HCT116 (cell line): ENCODE data around the gene APC2. TPM values are rescaled to one million over a fixed set of nuclear protein-coding genes. Genes with fewer than 3 reads are reported as not detected.

Experiments used
- ATAC-seq: fragments of 200-7000 bp; cut with Tn5 transposase; 2 replicates; pipeline ENCODE4 v1.9.1; 2020; ENCODE audit warnings: mild to moderate bottlenecking, moderate library complexity
- BruUV-seq: library from RNA; stranded (reverse); fragments of 400-500 nt; replicated peaks from 2 replicates; lab custom pipeline; 2021; lab: Mats Ljungman, UMichigan
- CTCF ChIA-PET: fragments of 300-600 bp; sonication (Branson Sonifier 250); formaldehyde crosslinking; loops from one replicate; lab custom pipeline; 2021; ENCODE audit warnings: antibody characterized with exemption; lab: Charles Lee
- POLR2A ChIA-PET: fragments of 300-600, 350-600 bp; sonication (Branson Sonifier 250); formaldehyde crosslinking; loops from one replicate; lab custom pipeline; 2021; ENCODE audit warnings: antibody characterized with exemption; lab: Charles Lee
- RAD21 ChIA-PET, 2 experiments: fragments of 300-600 bp; sonication (Branson Sonifier 250); formaldehyde crosslinking; loops; one replicate each; lab custom pipeline; 2023; ENCODE audit warnings: low total read pairs in 2 of 2; ENCODE audit not compliant: uncharacterized antibody in 2 of 2, unreplicated experiment in 2 of 2, low non-redundant PET in 1 of 2; lab: Charles Lee
- DNase-seq: peaks from one replicate; pipeline ENCODE4 v3.0.0-alpha.2; 2010; ENCODE audit warnings: low read depth, low spot score
- H2AFZ ChIP-seq: fragments of 200-600 bp; shearing (Covaris generic), sonication (generic); 2 replicates; pipeline ENCODE4 v1.6.1; 2017; ENCODE audit warnings: low read depth, mixed run types, mixed read lengths, antibody characterized with exemption, low read length; ENCODE audit not compliant: poor library complexity, severe bottlenecking
- H3K27ac ChIP-seq: 2 replicates; pipeline ENCODE4 v1.5.1; 2012; ENCODE audit warnings: low read depth, low read length
- H3K27me3 ChIP-seq: fragments of 200-600 bp; sonication (generic); 2 replicates; pipeline ENCODE4 v1.6.1; 2016; ENCODE audit warnings: mixed run types, low read length, mixed read lengths; ENCODE audit not compliant: insufficient read depth
- H3K36me3 ChIP-seq, 2 experiments: fragments of 200-500 bp in 1 of 2; fragments of 200-600 bp in 1 of 2; sonication (Bioruptor generic) in 1 of 2; sonication (generic) in 1 of 2; 2 replicates each; pipeline versions ENCODE4 v1.5.1 to v1.6.1; 2014 to 2016; ENCODE audit warnings: low read length in 2 of 2, inconsistent platforms in 1 of 2, mixed read lengths in 1 of 2, mixed run types in 1 of 2; ENCODE audit not compliant: insufficient read depth in 2 of 2, control insufficient read depth in 1 of 2
- H3K4me1 ChIP-seq, 2 experiments: fragments of 200-600 bp in 1 of 2; sonication (generic) in 1 of 2; 2 replicates each; pipeline versions ENCODE4 v1.5.1 to v1.6.1; 2012 to 2017; ENCODE audit warnings: low read length in 2 of 2, inconsistent platforms in 1 of 2, mild to moderate bottlenecking in 1 of 2, mixed read lengths in 1 of 2, mixed run types in 1 of 2, moderate library complexity in 1 of 2; ENCODE audit not compliant: insufficient read depth in 2 of 2, control insufficient read depth in 1 of 2
- H3K4me2 ChIP-seq: fragments of 200-600 bp; sonication (generic); 2 replicates; pipeline ENCODE4 v1.6.1; 2017; ENCODE audit warnings: mixed run types, low read length, mixed read lengths
- H3K4me3 ChIP-seq, 2 experiments: fragments of 200-600 bp in 1 of 2; sonication (generic) in 1 of 2; replicated peaks in 1 of 2; 2 replicates each; pipeline ENCODE4 v1.5.1; 2011 to 2016; ENCODE audit warnings: low read length in 2 of 2, control low read depth in 1 of 2, low read depth in 1 of 2, mild to moderate bottlenecking in 1 of 2, mixed read lengths in 1 of 2, mixed run types in 1 of 2
- H3K79me2 ChIP-seq: fragments of 200-600 bp; sonication (generic); 2 replicates; pipeline ENCODE4 v1.6.1; 2017; ENCODE audit warnings: mild to moderate bottlenecking, mixed run types, low read length, moderate library complexity, mixed read lengths; ENCODE audit not compliant: insufficient read depth
- H3K9ac ChIP-seq: fragments of 200-600 bp; sonication (generic); 2 replicates; pipeline ENCODE4 v1.6.1; 2016; ENCODE audit warnings: low read length, mixed read lengths
- H3K9me2 ChIP-seq: fragments of 200-600 bp; sonication (generic), shearing (Covaris generic); 2 replicates; pipeline ENCODE4 v1.6.1; 2017; ENCODE audit warnings: mixed run types, mild to moderate bottlenecking, moderate library complexity; ENCODE audit not compliant: insufficient read depth
- H3K9me3 ChIP-seq, 2 experiments: fragments of 200-500 bp in 1 of 2; fragments of 200-600 bp in 1 of 2; sonication (Bioruptor generic) in 1 of 2; sonication (generic) in 1 of 2; 2 replicates each; pipeline ENCODE4 v1.6.1; 2014 to 2017; ENCODE audit warnings: low read length in 2 of 2, mixed read lengths in 2 of 2, inconsistent platforms in 1 of 2, low read depth in 1 of 2, mild to moderate bottlenecking in 1 of 2, mixed run types in 1 of 2, moderate library complexity in 1 of 2; ENCODE audit not compliant: control insufficient read depth in 1 of 2, insufficient read depth in 1 of 2
- H4K20me1 ChIP-seq: fragments of 200-600 bp; sonication (generic), shearing (Covaris generic); 2 replicates; pipeline ENCODE4 v1.6.1; 2017; ENCODE audit warnings: mixed run types, mild to moderate bottlenecking, moderate library complexity; ENCODE audit not compliant: insufficient read depth
- ATF3 ChIP-seq: IDR thresholded peaks from 2 replicates; pipeline ENCODE4 v1.6.1; 2012
- CBX3 ChIP-seq: IDR thresholded peaks from 2 replicates; pipeline ENCODE4 v1.6.1; 2012; ENCODE audit warnings: low read depth
- CEBPB ChIP-seq: IDR thresholded peaks from 2 replicates; pipeline ENCODE4 v1.6.1; 2012; ENCODE audit warnings: low read depth
- EGR1 ChIP-seq: IDR thresholded peaks from 2 replicates; pipeline ENCODE4 v1.6.1; 2012; ENCODE audit warnings: low read depth
- ELF1 ChIP-seq: IDR thresholded peaks from 2 replicates; pipeline ENCODE4 v1.6.1; 2012; ENCODE audit warnings: low read depth, borderline replicate concordance
- FOSL1 ChIP-seq: IDR thresholded peaks from 2 replicates; pipeline ENCODE4 v1.6.1; 2012; ENCODE audit warnings: low read depth
- JUND ChIP-seq: IDR thresholded peaks from 2 replicates; pipeline ENCODE4 v1.6.1; 2012
- MAX ChIP-seq: IDR thresholded peaks from 2 replicates; pipeline ENCODE4 v1.6.1; 2012
- REST ChIP-seq: IDR thresholded peaks from 2 replicates; pipeline ENCODE4 v1.6.1; 2012; ENCODE audit warnings: low read depth
- SIN3A ChIP-seq: IDR thresholded peaks from 2 replicates; pipeline ENCODE4 v1.6.1; 2012; ENCODE audit warnings: low read depth
- SP1 ChIP-seq: IDR thresholded peaks from 2 replicates; pipeline ENCODE4 v1.6.1; 2012; ENCODE audit warnings: low read depth
- TCF7L2 ChIP-seq: IDR thresholded peaks from 2 replicates; pipeline ENCODE4 v1.7.0; 2011; ENCODE audit warnings: borderline replicate concordance, inconsistent platforms; ENCODE audit not compliant: insufficient read depth, insufficient read length; ENCODE audit errors: extremely low read depth
- YY1 ChIP-seq: IDR thresholded peaks from 2 replicates; pipeline ENCODE4 v1.6.1; 2011; ENCODE audit warnings: low read length, low read depth, moderate library complexity, mild to moderate bottlenecking; ENCODE audit not compliant: insufficient replicate concordance; ENCODE audit errors: extremely low read depth
- ZBTB33 ChIP-seq: IDR thresholded peaks from 2 replicates; pipeline ENCODE4 v1.6.1; 2011; ENCODE audit warnings: mild to moderate bottlenecking, low read length, moderate library complexity; ENCODE audit not compliant: insufficient replicate concordance; ENCODE audit errors: extremely low read depth
- ZFX ChIP-seq: fragments of 450-650 bp; IDR thresholded peaks from 2 replicates; pipeline ENCODE4 v1.6.1; 2017
- ZNF274 ChIP-seq: fragments of 200-500 bp; sonication (Bioruptor generic); IDR thresholded peaks from 2 replicates; pipeline ENCODE4 v1.6.1; 2014; ENCODE audit warnings: mild to moderate bottlenecking, low read depth, low read length, inconsistent platforms
- intact Hi-C: fragments of 100-400 bp; cut with micrococcal nuclease; formaldehyde crosslinking; loops from 2 replicates; pipeline ENCODE4 v1.10.0; 2022
- total RNA-seq: library from RNA; stranded (reverse); gene quantifications from one replicate; pipeline ENCODE4 v1.2.1, GENCODE V29; 2021; ENCODE audit not compliant: unreplicated experiment

The APC2 gene
- total RNA-seq, 1 experiment from 2014 or later = 1.6 TPM

- intact Hi-C loops = no loop called here
- Histone ChIP-seq H3K4me2 (no peak overlapping the region), H3K9ac (no peak overlapping the region), H3K79me2 (peaks cover 10% of the 10 kb centered on the region; the same call in 1 of the 2 replicates), H3K4me3 (no peak overlapping the region), H3K36me3 (no peaks in the 10 kb centered on the region), H3K9me3 (no peaks in the 10 kb centered on the region), H2AFZ (no peak overlapping the region), H3K9me2 (no peaks in the 10 kb centered on the region), H3K27me3 (no peaks in the 10 kb centered on the region), H3K27ac (no peak overlapping the region), H4K20me1 (no peaks in the 10 kb centered on the region), H3K4me1 (peaks cover 10 to 27% of the 10 kb centered on the region in 2 experiments)
- ATAC-seq (no peak), DNase-seq (no peak)
- ChIA-PET RAD21 (no interaction called here), CTCF (no interaction called here), POLR2A (no interaction called here)
- TF ChIP-seq MAX (no peak), ZBTB33 (no peak), JUND (no peak), ZFX (no peak), CBX3 (no peak), SP1 (no peak), CEBPB (no peak), ATF3 (no peak), REST (no peak), FOSL1 (no peak), YY1 (no peak), EGR1 (no peak), ZNF274 (no peak), TCF7L2 (no peak), SIN3A (no peak), ELF1 (no peak)
- BruUV-seq = no TSS peak
These were observed 66.5 kb downstream of the APC2 start for GRCh38 chr19:1516395-1516753.
